Mononuclear cell (primary cell): Measurements from ENCODE around the gene NAT9. TPM values are rescaled to one million over a fixed set of nuclear protein-coding genes. Genes with fewer than 3 reads are reported as not detected.

Source experiments
- H3K27me3 ChIP-seq: 2 replicates; pipeline ENCODE4 v1.6.0; 2011; ENCODE audit warnings: low read length, control low read depth; ENCODE audit not compliant: insufficient read depth
- H3K4me1 ChIP-seq: 2 replicates; pipeline ENCODE4 v1.5.1; 2011; ENCODE audit warnings: mild to moderate bottlenecking, low read length, control low read depth; ENCODE audit not compliant: insufficient read depth
- H3K4me3 ChIP-seq: 2 replicates; pipeline ENCODE4 v1.5.1; 2011; ENCODE audit warnings: mild to moderate bottlenecking, low read length, moderate library complexity
- H3K9me3 ChIP-seq: 2 replicates; pipeline ENCODE4 v1.5.1; 2011; ENCODE audit warnings: low read depth, mild to moderate bottlenecking, control low read depth, low read length
- total RNA-seq: library from RNA; depleted of rRNA; stranded (reverse); fragments of >200 nt; gene quantifications from one replicate; pipeline ENCODE4 v1.2.3, GENCODE V29; 2012

The NAT9 gene
- total RNA-seq, 1 donor: 14.9 TPM

DNA sequence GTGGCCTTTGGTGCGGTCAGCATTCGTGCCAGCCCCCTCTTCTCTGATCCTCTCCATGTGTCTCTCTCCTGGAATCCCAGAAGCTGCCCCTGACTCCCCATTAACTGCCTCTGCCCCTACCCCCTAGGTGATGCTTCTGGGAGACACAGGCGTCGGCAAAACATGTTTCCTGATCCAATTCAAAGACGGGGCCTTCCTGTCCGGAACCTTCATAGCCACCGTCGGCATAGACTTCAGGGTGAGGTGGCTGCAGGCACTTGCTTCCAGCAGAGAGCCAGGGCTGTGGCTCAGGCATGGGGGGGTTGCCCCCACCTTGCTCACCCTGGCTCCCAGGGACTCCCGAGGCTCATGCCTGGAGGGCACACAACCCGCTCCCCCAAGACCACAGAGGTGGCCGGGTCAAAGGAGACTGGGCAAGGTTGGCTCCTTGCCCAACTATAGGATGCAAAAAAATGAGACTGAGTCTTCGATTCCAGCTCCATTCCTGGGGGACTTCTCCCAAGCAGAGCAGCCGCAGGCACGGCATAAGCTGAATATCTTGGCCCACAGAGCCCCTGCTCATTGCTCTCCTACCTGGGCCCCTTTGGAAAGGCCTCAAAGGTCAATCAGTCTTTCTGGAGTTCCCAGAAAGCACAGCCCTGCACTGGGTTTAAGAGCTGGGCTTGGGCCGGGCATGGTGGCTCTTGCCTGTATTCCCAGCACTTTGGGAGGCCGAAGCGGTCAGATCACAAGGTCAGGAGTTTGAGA is 35.3 kb downstream of the NAT9 start:
- Histone ChIP-seq H3K27me3 (no peaks in the 10 kb centered on the region), H3K4me3 (no peak overlapping the region), H3K9me3 (no peaks in the 10 kb centered on the region), H3K4me1 (peaks cover 91% of the 10 kb centered on the region)

DNA sequence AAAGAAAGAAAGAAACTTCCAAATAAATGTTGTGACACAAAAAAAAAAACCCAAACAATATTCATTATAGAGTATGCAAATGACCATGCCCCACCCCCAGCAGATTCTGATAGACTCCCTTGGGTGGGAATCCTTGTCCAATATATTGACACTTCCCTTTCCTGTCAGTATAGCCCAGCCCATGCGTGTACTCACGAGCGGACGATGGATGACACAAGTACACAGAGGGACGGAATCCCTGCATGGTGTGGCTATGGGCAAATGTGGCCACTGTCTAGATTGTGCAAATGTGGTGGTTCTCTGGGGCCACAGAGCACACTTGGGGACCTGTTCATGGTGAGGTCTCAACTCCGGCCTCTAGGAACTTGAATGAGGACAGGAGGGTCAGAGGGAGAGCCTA is 36.0 kb downstream of the NAT9 start:
- H3K9me3 ChIP-seq: no peaks in the 10 kb centered on the region
- no peaks in the 10 kb centered on the region for H3K27me3 ChIP-seq
- no peak overlapping the region for H3K4me3 ChIP-seq
- H3K4me1 ChIP-seq: peaks cover 91% of the 10 kb centered on the region

DNA sequence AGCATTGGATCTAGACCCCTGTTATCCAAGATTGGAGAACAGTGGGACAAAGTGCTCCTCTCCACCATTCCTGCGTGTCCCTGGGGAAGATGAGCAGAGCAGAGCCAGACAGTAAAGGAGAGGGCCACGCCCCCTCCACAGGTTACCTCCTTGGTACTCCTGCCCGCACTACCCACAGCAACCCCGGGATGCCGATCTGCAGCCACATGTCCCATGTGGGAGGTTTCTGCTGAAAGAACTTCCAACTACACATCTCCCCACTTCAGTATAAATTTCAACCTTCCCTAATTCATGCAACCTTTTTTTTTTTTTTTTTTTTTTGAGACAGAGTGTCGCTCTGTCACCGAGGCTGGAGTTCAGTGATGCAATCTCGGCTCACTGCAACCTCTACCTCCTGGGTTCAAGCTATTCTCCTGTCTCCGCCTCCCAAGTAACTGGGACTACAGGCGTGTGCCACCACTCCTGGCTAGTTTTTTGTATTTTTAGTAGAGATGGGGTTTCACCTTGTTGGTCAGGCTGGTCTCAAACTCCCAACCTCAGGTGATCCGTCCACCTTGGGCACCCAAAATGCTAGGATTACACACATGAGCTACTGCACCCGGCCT is 36.8 kb downstream of the NAT9 start:
- peaks cover 82% of the 10 kb centered on the region for H3K4me1 ChIP-seq
- H3K4me3 ChIP-seq: no peak overlapping the region
- no peaks in the 10 kb centered on the region for H3K27me3 ChIP-seq
- H3K9me3 ChIP-seq: no peaks in the 10 kb centered on the region

DNA sequence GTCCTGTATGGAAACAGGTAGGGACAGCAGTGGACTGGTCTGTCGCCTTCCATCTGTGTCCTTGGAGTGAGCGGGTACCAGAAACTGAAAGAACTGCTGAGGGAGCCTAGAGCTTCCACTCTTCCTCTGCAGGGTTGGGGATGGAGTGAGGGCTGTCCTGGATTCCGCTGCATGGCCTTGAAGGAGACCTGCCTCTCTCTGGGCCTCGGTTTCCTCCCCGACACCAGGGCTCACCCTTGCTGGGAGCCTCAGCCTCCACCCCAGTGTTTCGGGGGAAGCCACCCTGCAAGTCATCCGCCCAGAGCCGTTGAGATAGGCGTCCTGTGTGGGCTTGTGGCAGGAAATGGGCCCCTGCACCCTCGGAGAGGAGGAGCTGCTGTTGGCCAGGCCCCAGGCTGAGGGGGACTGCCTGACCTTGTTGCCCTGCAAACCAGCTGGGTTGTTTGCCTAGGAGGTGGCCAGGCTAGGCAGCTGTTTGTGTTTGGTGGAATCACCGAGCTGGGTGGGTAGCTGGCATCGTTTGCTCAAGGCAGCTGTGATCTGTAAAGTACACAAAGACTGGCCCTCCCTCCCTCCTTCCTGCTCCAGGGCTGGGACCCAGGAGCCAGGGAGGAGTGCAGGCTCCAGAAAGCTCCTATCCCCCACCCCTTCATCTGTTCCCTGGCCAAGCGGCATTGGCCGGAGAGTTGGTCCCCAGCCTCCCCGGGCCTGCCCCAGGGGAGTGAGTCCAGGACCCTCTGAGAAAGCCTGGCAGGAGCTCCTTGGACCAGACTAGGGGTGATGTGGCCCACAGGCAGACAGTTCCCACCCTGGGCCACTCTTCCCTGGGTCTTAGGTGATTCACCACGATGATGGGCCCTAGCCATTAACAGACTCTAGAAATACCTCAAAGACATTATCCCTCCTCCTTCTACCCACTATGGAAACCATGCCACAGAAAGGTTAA is 37.8 kb downstream of the NAT9 start:
- H3K27me3 ChIP-seq: no peaks in the 10 kb centered on the region
- H3K9me3 ChIP-seq: no peaks in the 10 kb centered on the region
- peak overlapping the region; percentile 44 for H3K4me3 ChIP-seq
- H3K4me1 ChIP-seq: peaks cover 72% of the 10 kb centered on the region

DNA sequence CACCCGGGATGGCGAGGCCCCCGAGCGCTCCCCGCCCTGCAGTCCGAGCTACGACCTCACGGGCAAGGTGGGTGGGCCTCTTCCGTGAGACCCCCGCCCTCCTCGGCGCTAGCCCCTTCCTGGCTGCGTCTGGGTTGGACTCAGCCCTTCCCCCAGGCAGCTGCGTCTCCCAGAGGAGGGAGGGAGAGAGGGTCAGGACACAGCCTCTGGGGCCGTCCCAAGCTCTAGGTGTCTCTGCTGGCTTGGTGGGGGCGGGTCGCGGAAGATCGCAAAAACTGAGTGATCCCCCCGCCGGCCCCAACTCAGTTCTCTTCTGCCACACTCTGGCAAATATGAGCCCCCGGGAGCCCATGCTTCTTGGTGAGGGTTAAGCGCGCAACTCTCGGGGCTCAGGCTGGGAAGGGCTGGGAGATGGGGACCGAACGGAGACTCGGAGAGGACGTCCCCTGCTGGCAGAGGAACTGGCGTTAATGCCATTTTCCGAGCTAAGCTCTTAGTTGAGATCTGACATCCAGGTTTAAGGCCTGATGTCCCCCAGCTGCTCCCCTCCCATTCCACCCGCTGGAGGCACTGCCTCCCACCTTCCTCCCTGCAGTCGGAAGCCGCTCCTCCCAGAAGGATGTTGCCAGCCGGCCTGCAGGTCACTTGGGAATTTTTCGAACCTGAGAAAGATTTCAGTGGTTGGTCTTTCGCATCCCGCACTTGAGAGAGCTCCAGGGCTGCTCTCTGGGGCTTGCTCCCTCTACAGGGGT is 38.7 kb downstream of the NAT9 start:
- no peaks in the 10 kb centered on the region for H3K9me3 ChIP-seq
- peak overlapping the region; percentile 44 for H3K4me3 ChIP-seq
- no peaks in the 10 kb centered on the region for H3K27me3 ChIP-seq
- H3K4me1 ChIP-seq: peaks cover 64% of the 10 kb centered on the region

DNA sequence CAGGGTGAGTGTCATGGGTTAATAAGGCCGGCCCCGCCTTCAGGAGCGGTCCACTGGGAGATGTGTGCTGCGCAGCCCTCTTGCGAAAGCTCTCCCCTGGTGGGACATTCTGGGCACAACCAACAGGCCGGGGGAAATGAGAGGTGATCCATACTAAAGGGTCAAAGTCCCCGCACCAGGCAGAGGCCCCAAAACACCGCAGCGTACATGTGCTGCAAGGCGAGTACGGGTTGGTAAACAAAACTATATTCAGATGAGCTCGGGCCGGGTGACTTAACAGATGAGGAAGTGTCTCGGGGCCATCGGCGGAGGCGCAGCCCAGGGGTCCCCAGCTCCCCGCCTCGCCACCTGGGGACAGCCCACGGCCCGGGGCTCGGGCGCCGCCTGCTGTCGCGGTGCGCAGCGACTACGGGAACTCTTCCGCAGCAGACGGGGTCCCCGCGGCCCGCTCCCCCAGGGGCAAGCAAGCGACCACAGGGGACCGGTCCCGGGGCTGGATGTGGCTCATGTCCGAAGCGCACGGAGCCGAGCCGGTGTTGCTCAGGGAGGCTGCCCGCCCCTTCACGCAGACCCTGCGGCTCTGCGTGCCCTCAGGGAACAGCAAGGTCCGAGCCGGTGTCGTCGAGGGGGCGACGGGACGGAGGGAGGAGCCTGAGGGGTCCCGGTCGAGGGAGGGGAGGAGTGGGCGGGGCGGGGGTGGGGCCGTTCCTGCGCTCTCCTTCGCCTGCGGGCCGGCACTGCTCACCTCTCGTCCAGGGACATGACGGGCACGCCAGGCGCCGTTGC is 39.4 kb downstream of the NAT9 start, which contains the start of gene RAB37:
Gene RAB37 (plus strand): TSS at position 744 of the 786 bp plus-strand sequence. CDS start 17 bp downstream, at position 761.
- H3K27me3 ChIP-seq: no peaks in the 10 kb centered on the region
- H3K9me3 ChIP-seq: no peaks in the 10 kb centered on the region
- peak within 1 kb of the TSS; percentile 44 for H3K4me3 ChIP-seq
- H3K4me1 ChIP-seq: peaks cover 56% of the 10 kb centered on the region

DNA sequence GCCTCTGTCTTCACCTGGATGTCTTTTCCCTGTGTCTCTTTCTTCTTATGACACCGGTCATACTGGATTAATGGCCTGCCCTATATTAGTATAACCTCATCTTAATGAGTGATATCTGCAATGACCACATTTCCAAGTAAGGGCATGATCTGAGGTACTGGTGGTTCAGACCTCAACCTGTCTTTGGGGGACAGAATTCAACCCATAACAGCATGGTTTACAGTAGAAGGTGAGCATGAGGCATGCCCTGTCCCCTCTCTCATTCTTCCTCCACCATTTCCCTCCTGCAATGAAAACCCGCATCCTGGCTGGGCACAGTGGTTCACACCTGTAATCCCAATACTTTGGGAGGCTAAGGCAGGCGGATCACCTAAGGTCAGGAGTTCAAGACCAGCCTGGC is 41.9 kb downstream of the NAT9 start:
- Histone ChIP-seq H3K4me1 (peaks cover 53% of the 10 kb centered on the region), H3K4me3 (no peak overlapping the region), H3K9me3 (no peaks in the 10 kb centered on the region), H3K27me3 (no peaks in the 10 kb centered on the region)

DNA sequence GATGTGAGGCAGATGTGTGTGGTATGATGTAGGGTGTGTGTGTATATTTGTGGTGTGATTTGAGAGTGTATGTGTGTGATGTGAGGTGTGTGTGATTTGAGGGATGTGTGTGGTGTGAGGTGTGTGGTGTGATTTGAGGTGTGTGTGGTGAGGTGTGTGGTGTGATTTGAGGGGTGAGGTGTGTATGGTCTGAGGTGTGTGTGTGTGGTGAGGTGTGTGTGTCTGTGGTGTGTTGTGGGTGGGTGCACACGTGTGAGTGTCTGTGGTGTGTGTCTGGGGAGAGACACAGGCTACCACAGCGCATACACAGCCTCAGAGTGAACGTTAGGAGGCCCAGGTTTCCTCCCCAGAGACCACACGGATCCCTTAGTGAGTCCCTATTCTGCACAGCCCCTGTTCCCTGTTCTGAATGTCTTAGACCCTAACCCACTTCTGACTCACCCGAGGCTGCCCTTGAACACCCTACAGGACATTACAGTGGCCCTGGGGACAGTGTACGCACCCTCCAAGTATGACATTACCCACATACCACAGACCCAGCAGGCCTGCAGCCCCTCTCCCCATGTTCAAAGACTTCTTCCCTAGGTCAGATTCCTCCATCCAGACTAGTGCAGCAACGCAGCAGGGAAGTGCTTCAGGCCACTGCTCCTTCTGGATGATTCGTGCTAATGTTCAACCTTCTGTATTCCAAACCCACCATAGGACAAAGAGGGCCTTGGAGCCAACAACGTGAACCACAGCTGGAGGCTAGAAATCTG is 42.6 kb downstream of the NAT9 start:
- Histone ChIP-seq H3K4me1 (peaks cover 46% of the 10 kb centered on the region), H3K9me3 (no peaks in the 10 kb centered on the region), H3K27me3 (no peaks in the 10 kb centered on the region), H3K4me3 (no peak overlapping the region)

DNA sequence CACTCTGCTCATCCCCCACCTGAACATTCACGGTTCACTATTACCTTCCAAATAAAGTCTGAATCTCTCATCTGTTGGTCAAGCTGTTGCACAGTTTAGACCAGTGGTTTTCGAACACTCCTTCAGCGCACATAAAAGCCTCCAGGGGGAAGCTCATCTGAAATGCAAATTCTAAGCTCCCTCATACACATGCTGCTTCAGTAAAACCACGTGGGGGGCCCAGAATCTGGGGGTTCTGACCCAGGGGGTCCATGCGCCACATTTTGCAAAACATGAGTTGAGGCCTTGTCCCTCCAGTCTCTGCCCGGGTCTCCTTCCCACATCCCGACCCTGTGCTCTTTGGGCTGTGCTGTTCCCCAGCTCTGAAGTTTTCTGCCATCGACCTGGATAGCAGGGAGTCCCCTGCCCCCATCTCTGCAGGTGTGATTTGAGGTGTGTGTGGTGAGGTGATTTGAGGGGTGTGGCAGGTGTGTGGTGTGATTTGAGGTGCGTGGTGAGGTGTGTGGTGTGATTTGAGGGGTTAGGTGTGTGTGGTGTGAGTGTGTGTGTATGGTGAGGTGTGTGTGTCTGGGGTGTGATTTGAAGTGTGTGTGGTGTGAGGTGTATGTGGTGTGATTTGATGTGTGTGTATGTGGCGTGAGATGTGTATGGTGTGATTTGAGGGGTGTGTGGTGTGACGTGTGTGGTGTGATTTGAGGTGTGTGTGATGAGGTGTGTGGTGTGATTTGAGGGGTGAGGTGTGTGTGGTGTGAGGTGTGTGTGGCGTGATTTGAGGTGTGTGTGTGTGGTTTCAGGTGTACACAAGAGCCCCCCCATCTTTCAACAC is 43.9 kb downstream of the NAT9 start:
- no peaks in the 10 kb centered on the region for H3K9me3 ChIP-seq
- no peaks in the 10 kb centered on the region for H3K27me3 ChIP-seq
- H3K4me1 ChIP-seq: peaks cover 36% of the 10 kb centered on the region
- no peak overlapping the region for H3K4me3 ChIP-seq

DNA sequence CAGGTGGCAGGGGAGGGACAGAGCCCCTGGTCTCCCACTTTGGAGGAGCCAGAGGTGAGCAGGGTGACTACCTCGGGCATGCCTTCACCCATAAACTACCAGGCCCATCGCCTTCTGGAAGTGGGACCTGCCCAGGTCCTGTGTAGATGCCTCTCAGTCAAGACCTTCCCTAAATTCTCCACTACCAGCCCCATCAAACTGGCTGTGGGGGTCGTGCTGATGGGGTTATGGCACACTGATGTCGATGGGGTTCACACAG is 44.9 kb downstream of the NAT9 start:
- no peaks in the 10 kb centered on the region for H3K27me3 ChIP-seq
- no peak overlapping the region for H3K4me3 ChIP-seq
- no peaks in the 10 kb centered on the region for H3K9me3 ChIP-seq
- peaks cover 33% of the 10 kb centered on the region for H3K4me1 ChIP-seq

DNA sequence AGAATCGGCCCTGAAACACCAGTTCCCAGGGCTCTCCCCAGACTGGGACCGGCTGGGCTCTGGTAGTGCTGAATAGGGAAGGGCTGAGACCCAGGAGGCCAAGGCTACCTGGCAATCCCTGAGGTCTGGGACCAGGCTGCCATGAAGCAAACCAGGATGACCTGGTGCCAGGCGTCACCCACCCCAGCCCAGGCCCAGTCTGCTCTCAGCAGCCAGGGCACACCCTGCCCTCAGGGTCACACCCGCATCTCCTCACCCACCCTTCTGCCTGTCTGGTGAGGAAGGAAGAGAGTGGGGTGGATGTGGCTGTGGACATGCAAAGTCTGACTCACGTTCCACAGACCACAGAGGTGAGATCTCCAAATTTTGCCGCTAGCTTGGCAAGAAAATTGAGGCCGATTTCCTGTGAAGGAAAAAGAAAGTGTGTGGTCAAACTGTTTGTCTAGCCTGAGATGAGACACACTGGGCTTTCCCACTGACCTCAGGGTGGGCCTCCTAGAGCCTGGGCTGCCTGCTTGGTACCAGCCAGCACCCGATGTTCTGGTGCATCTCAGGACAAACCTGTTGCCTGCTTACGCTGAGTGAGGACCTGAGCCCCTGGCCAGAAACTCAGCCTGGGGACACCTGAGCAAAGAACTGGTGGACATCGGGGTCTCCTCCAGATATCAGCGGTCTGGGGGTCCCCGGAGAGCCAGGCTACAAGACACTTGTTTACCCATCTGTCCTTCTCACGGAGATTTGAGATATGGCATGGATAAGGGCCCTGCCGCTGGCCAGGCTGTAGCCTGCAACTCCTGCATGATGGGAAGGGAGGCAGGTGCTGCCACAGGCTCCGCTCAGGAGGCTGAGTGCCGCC is 45.4 kb downstream of the NAT9 start:
- Histone ChIP-seq H3K4me3 (no peak overlapping the region), H3K4me1 (peaks cover 27% of the 10 kb centered on the region), H3K9me3 (no peaks in the 10 kb centered on the region), H3K27me3 (no peaks in the 10 kb centered on the region)

DNA sequence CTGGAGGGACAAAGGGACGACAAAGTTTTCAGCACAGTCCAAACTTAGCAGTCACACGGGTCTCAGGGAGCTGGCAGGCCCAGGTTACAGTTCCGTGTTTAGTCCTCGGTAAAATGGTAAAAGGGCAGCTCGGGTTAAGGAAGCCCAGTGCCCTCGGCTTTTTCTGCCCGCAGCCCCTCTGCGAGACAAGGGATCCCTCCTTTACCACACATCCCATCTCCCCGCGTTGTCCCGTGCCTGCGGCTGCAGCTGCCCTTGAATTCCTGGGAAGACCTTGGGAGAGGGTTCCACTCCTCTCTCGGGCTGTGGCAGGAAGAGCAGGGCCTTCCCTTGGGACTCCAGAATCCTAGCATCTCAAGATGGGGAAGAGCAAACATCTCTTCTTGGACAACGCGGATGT is 46.3 kb downstream of the NAT9 start:
- H3K9me3 ChIP-seq: no peaks in the 10 kb centered on the region
- H3K4me3 ChIP-seq: no peak overlapping the region
- peaks cover 22% of the 10 kb centered on the region for H3K4me1 ChIP-seq
- H3K27me3 ChIP-seq: no peaks in the 10 kb centered on the region
